Islet of Langerhans (tissue), 1 donor: ENCODE data around the gene TH.

Source experiments
- FAIRE-seq: peaks from one replicate; lab custom pipeline; 2011; peaks lifted over from hg19 to GRCh38; lab: Jason Lieb, UNC

The TH gene

GRCh38 chr11:2171591-2172003 is at the start of gene TH:
Gene TH, minus strand, starts transcription at chr11:2171815. Its CDS starts 29 bp downstream, at chr11:2171786.
- FAIRE-seq, result no peak

- no peak for FAIRE-seq
Observed at GRCh38 chr11:2221024-2221423, 49.4 kb upstream of the TH start.

GRCh38 chr11:2220173-2220771 is 48.7 kb upstream of the TH start:
- FAIRE-seq, result no peak

GRCh38 chr11:2219318-2220017 is 47.9 kb upstream of the TH start:
- FAIRE-seq, result no peak

GRCh38 chr11:2218031-2218633 is 46.5 kb upstream of the TH start:
- no peak for FAIRE-seq

GRCh38 chr11:2217211-2218030 is 45.8 kb upstream of the TH start:
- FAIRE-seq, result no peak

- FAIRE-seq, result no peak
Observed at GRCh38 chr11:2216400-2217064, 44.9 kb upstream of the TH start.

- FAIRE-seq, result no peak
Observed at GRCh38 chr11:2215561-2216399, 44.2 kb upstream of the TH start.

GRCh38 chr11:2215230-2215560 is 43.6 kb upstream of the TH start:
- no peak for FAIRE-seq

- FAIRE-seq, result no peak
Observed at GRCh38 chr11:2214527-2215229, 43.1 kb upstream of the TH start.

GRCh38 chr11:2213890-2214526 is 42.4 kb upstream of the TH start:
- FAIRE-seq, result no peak

GRCh38 chr11:2213384-2213842 is 41.8 kb upstream of the TH start:
- FAIRE-seq, result no peak

- FAIRE-seq, result no peak
Observed at GRCh38 chr11:2212411-2213251, 41.0 kb upstream of the TH start.

- no peak for FAIRE-seq
Observed at GRCh38 chr11:2211113-2211971, 39.7 kb upstream of the TH start.

- no peak for FAIRE-seq
Observed at GRCh38 chr11:2210366-2211112, 38.9 kb upstream of the TH start.

- no peak for FAIRE-seq
Observed at GRCh38 chr11:2209900-2210321, 38.3 kb upstream of the TH start.

- no peak for FAIRE-seq
Observed at GRCh38 chr11:2209370-2209801, 37.8 kb upstream of the TH start.
